ENCODE results near the gene COL4A1.

COL4A1 gene

DNA sequence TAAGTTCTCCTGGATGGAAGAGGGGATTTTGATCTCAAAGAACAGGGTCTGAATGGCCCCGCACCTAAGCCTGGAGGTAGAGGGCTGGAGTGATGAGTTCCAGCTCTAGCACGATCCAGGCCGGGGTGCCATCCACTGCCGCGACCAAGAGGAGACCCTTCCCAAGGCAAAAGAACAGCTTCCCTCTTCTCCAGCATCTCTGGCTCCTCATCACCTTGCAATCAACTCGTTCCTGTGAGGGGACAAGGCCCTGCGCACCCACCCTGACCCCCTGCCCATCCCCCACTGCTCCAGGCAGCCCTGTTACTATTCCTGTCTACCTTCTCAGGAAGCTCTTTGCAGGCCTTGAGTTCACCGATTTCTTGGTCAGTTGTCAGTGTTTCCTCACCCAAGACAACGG, 17.8 kb downstream of the COL4A1 start:
- Histone ChIP-seq H3K4me3 (ENCODE audit: low read depth, low read length, poor library complexity, severe bottlenecking) (no peak overlapping the region), H4K20me1 (ENCODE audit: insufficient read depth, low read length) (no peaks in the 10 kb centered on the region), H3K4me1 (ENCODE audit: insufficient read depth, low read length, severe bottlenecking) (no peaks in the 10 kb centered on the region), H3K9ac (ENCODE audit: low read length) (no peak overlapping the region), H3K9me2 (ENCODE audit: low read depth, low read length) (no peaks in the 10 kb centered on the region), H3K79me2 (ENCODE audit: insufficient read depth, low read length) (no peaks in the 10 kb centered on the region), H3K9me3 (ENCODE audit: low read length) (no peaks in the 10 kb centered on the region), H3F3A (ENCODE audit: insufficient read depth, low read length) (no peaks in the 10 kb centered on the region), H3K4me2 (ENCODE audit: low read length) (no peak overlapping the region), H2AFZ (ENCODE audit: low read length) (no peak overlapping the region), H3K27me3 (ENCODE audit: insufficient read depth, low read length) (no peaks in the 10 kb centered on the region), H3K36me3 (ENCODE audit: insufficient read depth, low read length) (no peaks in the 10 kb centered on the region), H3K27ac (ENCODE audit: low read depth, low read length, poor library complexity, severe bottlenecking) (no peak overlapping the region)
- TF ChIP-seq EZH2 (IDR thresholded peaks at IDR 0.05; ENCODE audit: borderline replicate concordance, low read length) = no peak
- TF ChIP-seq, protein P1, sequence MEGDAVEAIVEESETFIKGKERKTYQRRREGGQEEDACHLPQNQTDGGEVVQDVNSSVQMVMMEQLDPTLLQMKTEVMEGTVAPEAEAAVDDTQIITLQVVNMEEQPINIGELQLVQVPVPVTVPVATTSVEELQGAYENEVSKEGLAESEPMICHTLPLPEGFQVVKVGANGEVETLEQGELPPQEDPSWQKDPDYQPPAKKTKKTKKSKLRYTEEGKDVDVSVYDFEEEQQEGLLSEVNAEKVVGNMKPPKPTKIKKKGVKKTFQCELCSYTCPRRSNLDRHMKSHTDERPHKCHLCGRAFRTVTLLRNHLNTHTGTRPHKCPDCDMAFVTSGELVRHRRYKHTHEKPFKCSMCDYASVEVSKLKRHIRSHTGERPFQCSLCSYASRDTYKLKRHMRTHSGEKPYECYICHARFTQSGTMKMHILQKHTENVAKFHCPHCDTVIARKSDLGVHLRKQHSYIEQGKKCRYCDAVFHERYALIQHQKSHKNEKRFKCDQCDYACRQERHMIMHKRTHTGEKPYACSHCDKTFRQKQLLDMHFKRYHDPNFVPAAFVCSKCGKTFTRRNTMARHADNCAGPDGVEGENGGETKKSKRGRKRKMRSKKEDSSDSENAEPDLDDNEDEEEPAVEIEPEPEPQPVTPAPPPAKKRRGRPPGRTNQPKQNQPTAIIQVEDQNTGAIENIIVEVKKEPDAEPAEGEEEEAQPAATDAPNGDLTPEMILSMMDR (IDR thresholded peaks at IDR 0.05; ENCODE audit: low read length) = no peak

DNA sequence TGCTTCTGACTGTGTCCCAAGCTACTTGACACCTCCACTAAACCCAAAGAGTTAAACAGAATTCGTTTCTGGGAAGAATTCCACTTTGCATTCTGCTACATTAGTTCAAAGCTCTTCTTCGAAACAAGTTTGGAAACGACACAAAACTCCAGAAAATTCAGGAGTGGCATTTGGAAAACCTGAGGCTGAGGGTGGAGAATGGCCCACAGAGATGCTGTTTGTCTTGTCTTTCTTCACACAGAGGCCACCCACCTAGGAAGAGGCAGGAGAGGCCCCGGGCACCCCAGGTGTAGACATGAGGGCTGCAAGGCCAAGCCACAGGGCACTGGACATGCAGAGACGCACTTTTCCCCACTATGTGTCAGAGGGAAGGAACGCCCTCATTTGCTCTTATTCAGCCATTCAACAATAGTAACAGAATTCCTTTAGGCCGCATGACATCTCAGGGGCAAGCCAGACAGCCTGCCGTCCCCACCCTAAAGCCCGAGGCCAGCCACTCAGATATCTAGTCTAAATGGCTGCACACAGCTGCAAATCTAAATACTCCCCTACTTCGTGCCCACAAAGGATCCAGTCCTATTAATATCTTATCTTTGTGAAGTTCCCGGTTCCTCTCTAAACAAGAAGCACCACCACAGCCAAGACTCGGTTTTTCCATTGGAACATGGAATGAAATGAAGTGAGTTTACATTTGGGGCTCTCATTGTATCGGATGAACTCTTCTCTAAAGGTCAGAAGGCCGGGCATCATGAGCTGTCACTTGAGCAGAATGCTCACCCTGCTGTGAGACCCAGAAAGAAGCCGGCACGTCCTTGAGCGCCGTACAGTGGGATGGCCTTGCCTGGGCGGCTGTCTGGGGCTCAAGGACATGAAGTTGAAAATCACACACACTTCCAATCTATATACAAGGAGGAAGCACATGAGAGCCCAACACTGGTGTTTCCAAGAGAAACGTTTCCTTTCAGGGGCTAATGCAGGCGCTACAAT, 19.8 kb downstream of the COL4A1 start:
- no peaks in the 10 kb centered on the region for H4K20me1 ChIP-seq (ENCODE audit: insufficient read depth, low read length)
- H3K4me2 ChIP-seq (ENCODE audit: low read length) = no peak overlapping the region
- H3F3A ChIP-seq (ENCODE audit: insufficient read depth, low read length) = no peaks in the 10 kb centered on the region
- TF ChIP-seq, protein P1 (IDR thresholded peaks at IDR 0.05; ENCODE audit: low read length) = no peak
- no peak for TF ChIP-seq EZH2 (IDR thresholded peaks at IDR 0.05; ENCODE audit: borderline replicate concordance, low read length)
- no peaks in the 10 kb centered on the region for H3K4me1 ChIP-seq (ENCODE audit: insufficient read depth, low read length, severe bottlenecking)
- H3K4me3 ChIP-seq (ENCODE audit: low read depth, low read length, poor library complexity, severe bottlenecking) = no peak overlapping the region
- no peaks in the 10 kb centered on the region for H3K27me3 ChIP-seq (ENCODE audit: insufficient read depth, low read length)
- H3K9me3 ChIP-seq (ENCODE audit: low read length) = no peaks in the 10 kb centered on the region
- no peaks in the 10 kb centered on the region for H3K9me2 ChIP-seq (ENCODE audit: low read depth, low read length)
- no peaks in the 10 kb centered on the region for H3K36me3 ChIP-seq (ENCODE audit: insufficient read depth, low read length)
- H3K79me2 ChIP-seq (ENCODE audit: insufficient read depth, low read length) = no peaks in the 10 kb centered on the region
- no peak overlapping the region for H2AFZ ChIP-seq (ENCODE audit: low read length)
- H3K27ac ChIP-seq (ENCODE audit: low read depth, low read length, poor library complexity, severe bottlenecking) = no peak overlapping the region
- H3K9ac ChIP-seq (ENCODE audit: low read length) = no peak overlapping the region

DNA sequence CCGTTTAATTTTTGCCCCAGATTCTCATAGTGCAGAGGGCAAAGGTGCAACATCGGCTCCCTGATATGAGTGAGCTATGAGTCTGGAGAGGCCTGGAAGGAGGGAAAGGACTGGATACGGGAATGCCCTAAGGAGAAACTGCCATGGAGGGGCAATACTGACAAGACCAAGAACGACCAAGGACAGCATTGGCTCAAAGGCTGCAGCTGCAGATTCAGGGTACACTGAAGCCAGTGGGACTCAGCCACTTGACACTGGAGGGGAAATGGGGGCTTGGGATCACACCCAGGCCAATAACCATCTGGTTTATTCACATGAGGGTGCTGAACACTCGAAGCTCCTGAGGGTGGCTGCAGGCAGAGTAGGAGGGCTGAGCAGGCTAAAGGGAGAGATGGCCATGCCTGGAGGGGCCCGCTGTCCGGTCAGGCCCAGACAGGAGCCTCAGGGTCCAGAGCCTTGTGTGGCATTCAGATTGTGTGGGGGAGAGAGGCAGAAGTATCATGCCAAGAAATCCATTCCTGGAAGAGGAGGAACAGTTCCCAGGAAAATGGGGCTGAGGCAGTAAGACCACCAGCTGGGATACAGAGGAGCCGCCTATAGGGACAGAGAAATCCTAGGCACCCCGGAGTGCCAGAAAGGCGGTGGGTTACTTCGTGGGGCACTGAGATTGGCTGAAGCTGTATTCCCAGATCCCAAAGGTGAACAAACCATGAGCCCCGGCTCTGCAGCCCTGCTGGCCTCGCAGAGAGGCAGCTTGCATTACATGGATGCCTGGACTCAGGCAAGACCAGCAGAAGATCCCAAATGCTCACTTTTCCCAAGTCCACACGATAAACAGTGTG, 20.7 kb downstream of the COL4A1 start:
- H3K4me3 ChIP-seq (ENCODE audit: low read depth, low read length, poor library complexity, severe bottlenecking) = no peak overlapping the region
- no peaks in the 10 kb centered on the region for H4K20me1 ChIP-seq (ENCODE audit: insufficient read depth, low read length)
- no peak overlapping the region for H3K9ac ChIP-seq (ENCODE audit: low read length)
- H3K79me2 ChIP-seq (ENCODE audit: insufficient read depth, low read length) = no peaks in the 10 kb centered on the region
- H3K27ac ChIP-seq (ENCODE audit: low read depth, low read length, poor library complexity, severe bottlenecking) = no peak overlapping the region
- no peaks in the 10 kb centered on the region for H3K4me1 ChIP-seq (ENCODE audit: insufficient read depth, low read length, severe bottlenecking)
- no peaks in the 10 kb centered on the region for H3K9me2 ChIP-seq (ENCODE audit: low read depth, low read length)
- no peak overlapping the region for H3K4me2 ChIP-seq (ENCODE audit: low read length)
- H3F3A ChIP-seq (ENCODE audit: insufficient read depth, low read length) = no peaks in the 10 kb centered on the region
- TF ChIP-seq EZH2 (IDR thresholded peaks at IDR 0.05; ENCODE audit: borderline replicate concordance, low read length) = no peak
- TF ChIP-seq, protein P1 (IDR thresholded peaks at IDR 0.05; ENCODE audit: low read length) = no peak
- no peaks in the 10 kb centered on the region for H3K27me3 ChIP-seq (ENCODE audit: insufficient read depth, low read length)
- H3K9me3 ChIP-seq (ENCODE audit: low read length) = no peaks in the 10 kb centered on the region
- H3K36me3 ChIP-seq (ENCODE audit: insufficient read depth, low read length) = no peaks in the 10 kb centered on the region
- no peak overlapping the region for H2AFZ ChIP-seq (ENCODE audit: low read length)

Measured in OCI-LY1 (cell line).